Stimulated activated naive CD8-positive, alpha-beta T cell treated with anti-CD3 and anti-CD28 coated beads, Interleukin-15, amount 100 ng/mL, for 72 hours (primary cell): ENCODE results near the gene RLF.
"Not testable (repeated sequence)": the region's sequence is repeated elsewhere in the genome, so short reads cannot be mapped to it uniquely, and the experiment has no call there.

Experiments
- ATAC-seq: fragments of 150-1000 bp; cut with Tn5 transposase; 2 replicates; pipeline ENCODE4 v1.10.0; 2021; ENCODE audit warnings: mild to moderate bottlenecking, moderate library complexity
- DNase-seq, 2 donors: peaks; one replicate each; pipeline ENCODE4 v3.0.0; 2021 to 2022
- H3K27ac Mint-ChIP-seq, 2 donors: one replicate each; pipeline ENCODE4 v1.8.0; 2022; ENCODE audit warnings: mild to moderate bottlenecking in 2 of 2, mixed read lengths in 2 of 2, moderate library complexity in 2 of 2
- H3K27me3 Mint-ChIP-seq: one replicate; pipeline ENCODE4 v1.8.0; 2022; ENCODE audit warnings: mixed read lengths
- H3K4me1 Mint-ChIP-seq: one replicate; pipeline ENCODE4 v1.8.0; 2022; ENCODE audit warnings: mild to moderate bottlenecking, mixed read lengths
- H3K4me3 Mint-ChIP-seq, 2 donors: one replicate each; pipeline ENCODE4 v1.8.0; 2022; ENCODE audit warnings: mild to moderate bottlenecking in 2 of 2, mixed read lengths in 2 of 2, moderate library complexity in 1 of 2
- H3K9me3 Mint-ChIP-seq, 2 donors: one replicate each; pipeline ENCODE4 v1.8.0; 2022; ENCODE audit warnings: mixed read lengths in 2 of 2

RLF gene

GRCh38 chr1:40153073-40153770 is 8.0 kb upstream of the RLF start:
- DNase-seq = peak; percentile 25 to 38
- Mint-ChIP-seq H3K27me3 (no peaks in the 10 kb centered on the region), H3K9me3 (no peaks in the 10 kb centered on the region), H3K4me3 (peak overlapping the region; percentile 22 to 66), H3K27ac (peak overlapping the region in 1 of 2 donors; percentile 10), H3K4me1 (peaks cover 10% of the 10 kb centered on the region)
- peak; percentile 79 for ATAC-seq

GRCh38 chr1:40155135-40155534 is 6.1 kb upstream of the RLF start:
- no peaks in the 10 kb centered on the region for H3K27me3 Mint-ChIP-seq
- no peak overlapping the region for H3K4me3 Mint-ChIP-seq
- no peaks in the 10 kb centered on the region for H3K9me3 Mint-ChIP-seq
- H3K4me1 Mint-ChIP-seq = peaks cover 10% of the 10 kb centered on the region
- H3K27ac Mint-ChIP-seq = no peak overlapping the region
- DNase-seq = no peak
- ATAC-seq = no peak

GRCh38 chr1:40155910-40156309 is 5.3 kb upstream of the RLF start:
- Mint-ChIP-seq H3K9me3 (no peaks in the 10 kb centered on the region), H3K4me1 (peaks cover 13% of the 10 kb centered on the region), H3K27ac (no peak overlapping the region), H3K27me3 (no peaks in the 10 kb centered on the region), H3K4me3 (no peak overlapping the region)
- ATAC-seq (no peak), DNase-seq (no peak)

GRCh38 chr1:40160806-40161124 is 422 bp upstream of the RLF start:
- no peak overlapping the region for H3K27ac Mint-ChIP-seq
- DNase-seq (no peak), ATAC-seq (no peak)
- no peaks in the 10 kb centered on the region for H3K9me3 Mint-ChIP-seq
- H3K4me1 Mint-ChIP-seq = peaks cover 12% of the 10 kb centered on the region
- H3K27me3 Mint-ChIP-seq = no peaks in the 10 kb centered on the region
- no peak overlapping the region for H3K4me3 Mint-ChIP-seq

- DNase-seq (no peak), ATAC-seq (no peak)
- Mint-ChIP-seq H3K4me1 (peaks cover 21% of the 10 kb centered on the region), H3K27me3 (no peaks in the 10 kb centered on the region), H3K27ac (no peak overlapping the region), H3K4me3 (no peak overlapping the region), H3K9me3 (no peaks in the 10 kb centered on the region)
These were observed 756 bp downstream of the RLF start for GRCh38 chr1:40161888-40162397.

GRCh38 chr1:40162753-40163441 is 1.7 kb downstream of the RLF start:
- no peaks in the 10 kb centered on the region for H3K9me3 Mint-ChIP-seq
- H3K4me3 Mint-ChIP-seq = no peak overlapping the region
- ATAC-seq (peak; percentile 13), DNase-seq (no peak)
- H3K27me3 Mint-ChIP-seq = no peaks in the 10 kb centered on the region
- H3K4me1 Mint-ChIP-seq = peaks cover 31% of the 10 kb centered on the region
- no peak overlapping the region for H3K27ac Mint-ChIP-seq

- ATAC-seq = no peak
These were observed 6.1 kb downstream of the RLF start for GRCh38 chr1:40167317-40167716.

GRCh38 chr1:40171036-40171435 is 9.8 kb downstream of the RLF start:
- Mint-ChIP-seq H3K27me3 (no peaks in the 10 kb centered on the region), H3K4me3 (no peak overlapping the region), H3K27ac (no peak overlapping the region), H3K4me1 (peaks cover 52% of the 10 kb centered on the region), H3K9me3 (no peaks in the 10 kb centered on the region)
- DNase-seq (no peak), ATAC-seq (no peak)

More at GRCh38 chr1:40167317-40167716, 6.1 kb downstream of the RLF start:
- no peaks in the 10 kb centered on the region for H3K27me3 Mint-ChIP-seq
- H3K4me3 Mint-ChIP-seq = no peak overlapping the region
- H3K27ac Mint-ChIP-seq = no peak overlapping the region
- no peak for DNase-seq
- H3K9me3 Mint-ChIP-seq = no peaks in the 10 kb centered on the region
- H3K4me1 Mint-ChIP-seq = peaks cover 28% of the 10 kb centered on the region

- Mint-ChIP-seq H3K9me3 (peaks cover 0 to 5% of the 10 kb centered on the region in 2 donors), H3K4me3 (no peak overlapping the region), H3K4me1 (peaks cover 69% of the 10 kb centered on the region), H3K27me3 (no peaks in the 10 kb centered on the region), H3K27ac (no peak overlapping the region)
- DNase-seq = no peak
- ATAC-seq = no peak
These were observed 13.6 kb downstream of the RLF start for GRCh38 chr1:40174788-40175187.

- H3K4me1 Mint-ChIP-seq = peaks cover 84% of the 10 kb centered on the region
- not testable (repeated sequence) for ATAC-seq
These were observed 15.8 kb downstream of the RLF start for GRCh38 chr1:40176989-40177388.

GRCh38 chr1:40178200-40178599 is 17.0 kb downstream of the RLF start:
- Mint-ChIP-seq H3K27me3 (no peaks in the 10 kb centered on the region), H3K27ac (no peak overlapping the region), H3K4me1 (peaks cover 85% of the 10 kb centered on the region), H3K9me3 (peaks cover 0 to 5% of the 10 kb centered on the region in 2 donors), H3K4me3 (peak overlapping the region in 1 of 2 donors; percentile 8)
- DNase-seq (no peak), ATAC-seq (no peak)

More at GRCh38 chr1:40176989-40177388, 15.8 kb downstream of the RLF start:
- H3K4me3 Mint-ChIP-seq, H3K9me3 Mint-ChIP-seq, DNase-seq, H3K27ac Mint-ChIP-seq, H3K27me3 Mint-ChIP-seq: not testable (repeated sequence)

- DNase-seq = no peak
- no peaks in the 10 kb centered on the region for H3K27me3 Mint-ChIP-seq
- no peak for ATAC-seq
- peaks cover 0 to 5% of the 10 kb centered on the region in 2 donors for H3K9me3 Mint-ChIP-seq
- no peak overlapping the region for H3K4me3 Mint-ChIP-seq
- H3K27ac Mint-ChIP-seq = no peak overlapping the region
- peaks cover 88% of the 10 kb centered on the region for H3K4me1 Mint-ChIP-seq
These were observed 18.4 kb downstream of the RLF start for GRCh38 chr1:40179496-40180089.

- H3K27me3 Mint-ChIP-seq = no peaks in the 10 kb centered on the region
- H3K4me3 Mint-ChIP-seq = no peak overlapping the region
- ATAC-seq = no peak
- DNase-seq = no peak
- no peak overlapping the region for H3K27ac Mint-ChIP-seq
- peaks cover 85% of the 10 kb centered on the region for H3K4me1 Mint-ChIP-seq
- H3K9me3 Mint-ChIP-seq = peaks cover 0 to 3% of the 10 kb centered on the region in 2 donors
These were observed 22.0 kb downstream of the RLF start for GRCh38 chr1:40183055-40183710.

- DNase-seq = no peak
- Mint-ChIP-seq H3K27me3 (no peaks in the 10 kb centered on the region), H3K9me3 (no peaks in the 10 kb centered on the region), H3K27ac (no peak overlapping the region), H3K4me1 (peaks cover 75% of the 10 kb centered on the region), H3K4me3 (no peak overlapping the region)
- ATAC-seq = no peak
These were observed 23.0 kb downstream of the RLF start for GRCh38 chr1:40184193-40184592.

- peak overlapping the region; percentile 68 to 88 for H3K27ac Mint-ChIP-seq
- H3K27me3 Mint-ChIP-seq = no peaks in the 10 kb centered on the region
- no peaks in the 10 kb centered on the region for H3K9me3 Mint-ChIP-seq
- peaks cover 56% of the 10 kb centered on the region for H3K4me1 Mint-ChIP-seq
- DNase-seq = peak; percentile 53 to 64
- ATAC-seq = peak; percentile 100
- peak overlapping the region; percentile 58 for H3K4me3 Mint-ChIP-seq
These were observed 25.0 kb downstream of the RLF start for GRCh38 chr1:40185951-40186864.
